Measurements from ENCODE around the gene PCDHGA7.

DNA sequence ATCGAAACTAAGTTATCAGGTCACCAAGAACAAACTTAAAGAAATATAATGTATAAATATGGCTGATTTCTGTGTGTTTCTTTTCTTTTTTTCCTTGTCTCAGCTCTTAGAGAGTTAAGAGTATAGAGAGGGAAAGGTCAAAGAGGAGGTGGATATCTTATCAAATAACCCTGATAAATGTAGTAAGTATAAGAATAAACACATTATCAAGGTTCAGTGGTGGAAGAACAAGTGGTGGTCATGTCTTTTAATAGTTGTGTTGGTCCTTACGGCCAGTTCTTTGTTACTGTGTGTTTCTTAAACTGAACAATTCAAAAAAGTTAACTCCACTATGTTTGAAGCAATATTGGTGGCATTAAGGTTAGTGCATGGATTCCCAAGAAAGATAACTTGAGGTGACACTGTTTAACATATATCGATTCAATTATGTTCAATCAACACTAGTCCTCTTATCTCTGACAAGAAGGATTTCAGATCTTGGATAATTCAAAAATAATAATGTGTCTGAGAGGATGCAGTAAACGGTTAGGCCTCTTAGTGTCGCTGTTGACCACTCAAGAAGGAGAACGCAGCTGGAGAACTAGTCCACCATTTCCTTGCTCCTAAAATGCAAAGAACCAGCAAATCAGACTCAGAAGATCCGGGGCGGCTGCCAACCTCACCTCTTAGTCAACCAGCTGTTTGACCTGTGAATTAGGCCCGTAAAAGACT, 39.1 kb upstream of the PCDHGA7 start, which contains the start of gene PCDHGA3:
- TF ChIP-seq CTCF (IDR thresholded peaks at IDR 0.05 in 8 of 11, conservative IDR thresholded peaks at IDR 0.05 in 3 of 11) (peak in 1 of 11 experiments; percentile 12), POLR2A (IDR thresholded peaks at IDR 0.05) (no peak), POLR2AphosphoS5 (IDR thresholded peaks at IDR 0.05) (no peak)

Data from spleen (tissue), 7 donors.